Peyer's patch (tissue), 4 donors: ENCODE results near the gene TRABD2A. TPM values are rescaled to one million over a fixed set of nuclear protein-coding genes. Genes with fewer than 3 reads are reported as not detected.
"Not testable (repeated sequence)": the region's sequence is repeated elsewhere in the genome, so short reads cannot be mapped to it uniquely, and the experiment has no call there.

Source experiments
- DNase-seq, 3 donors: peaks; one replicate each; pipeline ENCODE4 v3.0.0-alpha.2; 2017 to 2019
- H3K27ac ChIP-seq, 4 donors: fragments of 200-600 bp; sonication (generic); one replicate each; pipeline ENCODE4 v1.5.1; 2016 to 2019
- H3K27me3 ChIP-seq, 2 donors: fragments of 200-600 bp; sonication (generic); one replicate each; pipeline ENCODE4 v1.5.1; 2019
- H3K36me3 ChIP-seq, 3 donors: fragments of 200-600 bp; sonication (generic); one replicate each; pipeline ENCODE4 v1.5.1; 2016 to 2019
- H3K4me1 ChIP-seq, 4 donors: fragments of 200-600 bp; sonication (generic); one replicate each; pipeline ENCODE4 v1.5.1; 2016 to 2019
- H3K4me3 ChIP-seq, 4 donors: fragments of 200-600 bp; sonication (generic); 1 replicate in 3 of 4; 2 replicates in 1 of 4; pipeline ENCODE4 v1.5.1; 2016 to 2019; ENCODE audit warnings: mild to moderate bottlenecking in 1 of 4
- H3K9me3 ChIP-seq, 4 donors: fragments of 200-600 bp; sonication (generic); one replicate each; pipeline ENCODE4 v1.5.1; 2016 to 2019; ENCODE audit warnings: mild to moderate bottlenecking in 1 of 4
- CTCF ChIP-seq, 6 experiments: fragments of 450-650 bp in 4 of 6; fragments of 200-600 bp in 2 of 6; sonication (generic) in 1 of 6; IDR thresholded peaks; one replicate each; pipeline ENCODE4 v1.5.1; 2017 to 2019; ENCODE audit warnings: antibody characterized with exemption in 6 of 6, mild to moderate bottlenecking in 3 of 6, moderate library complexity in 1 of 6
- POLR2A ChIP-seq, 2 donors: fragments of 450-650 bp; IDR thresholded peaks; one replicate each; pipeline ENCODE4 v1.5.1; 2017; ENCODE audit warnings: antibody characterized with exemption in 2 of 2, mild to moderate bottlenecking in 2 of 2, moderate library complexity in 2 of 2
- total RNA-seq, 4 donors: library from RNA; depleted of rRNA; stranded (reverse); fragments of >200 nt; gene quantifications; one replicate each; pipeline ENCODE4 v1.1.0, GENCODE V29; 2016

The TRABD2A gene
- total RNA-seq, 4 donors from 2014 or later, result 32.2 to 85.4 (median 55.0) TPM

DNA sequence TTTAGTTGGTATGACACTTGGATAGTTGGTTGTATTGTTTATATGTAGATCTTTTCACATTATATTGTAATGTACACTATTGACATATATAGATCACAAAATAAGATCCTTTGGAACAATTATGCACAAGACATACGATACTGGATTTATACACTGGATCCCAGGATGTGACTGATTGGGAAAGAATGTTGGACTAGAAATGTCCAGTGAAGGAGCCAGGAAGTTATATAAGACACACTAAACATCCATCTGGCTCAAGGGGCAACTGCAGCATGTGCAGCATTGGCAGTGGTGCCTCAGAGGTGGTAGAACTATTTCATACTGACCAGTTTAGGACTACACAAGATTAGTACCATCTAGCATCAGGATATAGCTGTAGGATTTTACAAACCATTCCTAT is 104.9 kb downstream of the TRABD2A start:
- Histone ChIP-seq H3K36me3 (no peaks in the 10 kb centered on the region), H3K9me3 (peaks cover 0 to 18% (median 0%) of the 10 kb centered on the region in 4 donors), H3K27me3 (no peaks in the 10 kb centered on the region), H3K4me3 (no peak overlapping the region), H3K4me1 (no peaks in the 10 kb centered on the region), H3K27ac (no peak overlapping the region)
- DNase-seq, result no peak
- TF ChIP-seq CTCF (IDR thresholded peaks at IDR 0.05), result no peak
- no peak for TF ChIP-seq POLR2A (IDR thresholded peaks at IDR 0.05)

DNA sequence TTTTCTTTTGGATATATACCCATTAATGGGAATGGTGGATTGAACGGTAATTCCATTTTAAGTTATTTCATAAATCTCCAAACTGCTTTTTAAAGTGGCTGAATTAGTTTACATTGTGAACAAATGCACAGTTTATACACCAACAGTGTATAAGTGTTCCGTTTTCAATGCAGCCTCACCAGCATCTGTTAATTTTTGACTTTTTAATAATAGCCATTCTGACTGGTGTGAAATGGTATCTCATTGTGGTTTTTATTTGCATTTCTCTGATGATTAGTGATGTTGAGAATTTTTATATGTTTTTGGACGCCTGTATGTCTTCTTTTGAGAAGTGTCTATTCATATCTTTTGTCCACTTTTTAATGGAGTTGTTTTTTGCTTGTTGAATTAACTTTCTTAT is 107.3 kb downstream of the TRABD2A start:
- not testable (repeated sequence) for H3K27ac ChIP-seq, H3K4me3 ChIP-seq, DNase-seq, H3K4me1 ChIP-seq, H3K36me3 ChIP-seq, H3K27me3 ChIP-seq
- peaks cover 0 to 24% (median 0%) of the 10 kb centered on the region in 4 donors for H3K9me3 ChIP-seq

Other genes starting within 250 kb of the TRABD2A start
- 1,000 to 10,000 TPM; 3,771 to 5,073 (median 4,495) TPM for gene TMSB10, start 24.6 kb upstream of the TRABD2A start, total RNA-seq
- 10 to 100 TPM; 28.1 to 66.5 (median 44.3) TPM for gene KCMF1, start 90.1 kb upstream of the TRABD2A start, total RNA-seq